Esophagus (tissue), 2 donors: ENCODE measurements around the gene BTLA. TPM values are rescaled to one million over a fixed set of nuclear protein-coding genes. Genes with fewer than 3 reads are reported as not detected.

Experiments
- H3K27ac ChIP-seq, 2 donors: one replicate each; pipeline ENCODE4 v1.5.1; 2013; ENCODE audit warnings: low read depth in 2 of 2, mild to moderate bottlenecking in 2 of 2, inconsistent platforms in 1 of 2, low read length in 1 of 2, moderate library complexity in 1 of 2
- H3K27me3 ChIP-seq, 2 donors: one replicate each; pipeline ENCODE4 v1.6.1; 2013; ENCODE audit warnings: low read length in 2 of 2, control low read depth in 1 of 2, mild to moderate bottlenecking in 1 of 2; ENCODE audit not compliant: insufficient read depth in 2 of 2, control insufficient read depth in 1 of 2
- H3K36me3 ChIP-seq, 2 donors: one replicate each; pipeline ENCODE4 v1.6.1; 2013; ENCODE audit warnings: low read length in 1 of 2; ENCODE audit not compliant: control insufficient read depth in 2 of 2, insufficient read depth in 2 of 2
- H3K4me1 ChIP-seq, 2 donors: one replicate each; pipeline ENCODE4 v1.6.1; 2013; ENCODE audit warnings: low read length in 1 of 2; ENCODE audit not compliant: control insufficient read depth in 2 of 2, insufficient read depth in 2 of 2
- H3K4me3 ChIP-seq, 2 donors: one replicate each; pipeline ENCODE4 v1.5.1; 2013; ENCODE audit warnings: low read length in 2 of 2, mild to moderate bottlenecking in 2 of 2, low read depth in 1 of 2, moderate library complexity in 1 of 2
- H3K9me3 ChIP-seq, 2 donors: one replicate each; pipeline ENCODE4 v1.6.1; 2013; ENCODE audit warnings: mild to moderate bottlenecking in 2 of 2, low read depth in 1 of 2, low read length in 1 of 2, moderate library complexity in 1 of 2; ENCODE audit not compliant: control insufficient read depth in 2 of 2, insufficient read depth in 1 of 2
- WGBS, 2 donors: extraction: QIAGEN DNeasy Blood & Tissue Kit; methylation state at CpG; one replicate each; pipeline ENCODE4 v1.1.7; 2013; 5-methylcytosine and 5-hydroxymethylcytosine counted together
- polyA plus RNA-seq, 2 donors: library from polyadenylated mRNA; stranded (reverse); fragments of 200-250 nt; gene quantifications; one replicate each; pipeline ENCODE4 v1.2.3, GENCODE V29; 2013
- donor health status: healthy with polysubstance abuse.
- donor health status: Bipolar disorder and iron deficiency.

Gene BTLA
- polyA plus RNA-seq, 2 donors: 0.07 to 0.22 TPM

- no peaks in the 10 kb centered on the region for H3K36me3 ChIP-seq
- H3K4me1 ChIP-seq: no peaks in the 10 kb centered on the region
- no peak overlapping the region for H3K4me3 ChIP-seq
- peaks cover 0 to under 1% of the 10 kb centered on the region in 2 donors for H3K27me3 ChIP-seq
- WGBS, 2 donors: 51 to 54% methylated on average over 1 of the region's 1 CpG
- H3K27ac ChIP-seq: no peak overlapping the region
- no peaks in the 10 kb centered on the region for H3K9me3 ChIP-seq
These were observed 39.5 kb downstream of the BTLA start for GRCh38 chr3:112459750-112460149.

- peaks cover 0 to 4% of the 10 kb centered on the region in 2 donors for H3K27me3 ChIP-seq
- no peak overlapping the region for H3K27ac ChIP-seq
- no peak overlapping the region for H3K4me3 ChIP-seq
These were observed 43.1 kb downstream of the BTLA start for GRCh38 chr3:112456147-112456546.

GRCh38 chr3:112448939-112449338 lies 50.3 kb downstream of the BTLA start:
- Histone ChIP-seq H3K4me1 (no peaks in the 10 kb centered on the region), H3K36me3 (no peaks in the 10 kb centered on the region), H3K9me3 (no peaks in the 10 kb centered on the region), H3K4me3 (no peak overlapping the region), H3K27me3 (no peaks in the 10 kb centered on the region), H3K27ac (no peak overlapping the region)
- 63 to 84% methylated on average over 1 of the region's 1 CpG for WGBS, 2 donors

More at GRCh38 chr3:112456147-112456546, 43.1 kb downstream of the BTLA start:
- Histone ChIP-seq H3K9me3 (no peaks in the 10 kb centered on the region), H3K36me3 (no peaks in the 10 kb centered on the region), H3K4me1 (no peaks in the 10 kb centered on the region)

- Histone ChIP-seq H3K36me3 (no peaks in the 10 kb centered on the region), H3K9me3 (no peaks in the 10 kb centered on the region), H3K27me3 (no peaks in the 10 kb centered on the region), H3K27ac (no peak overlapping the region), H3K4me1 (no peaks in the 10 kb centered on the region), H3K4me3 (no peak overlapping the region)
- 76 to 94% methylated on average over 1 of the region's 1 CpG for WGBS, 2 donors
These were observed 52.9 kb downstream of the BTLA start for GRCh38 chr3:112446343-112446742.

- Histone ChIP-seq H3K27ac (no peak overlapping the region), H3K4me1 (no peaks in the 10 kb centered on the region), H3K36me3 (no peaks in the 10 kb centered on the region), H3K4me3 (no peak overlapping the region), H3K27me3 (no peaks in the 10 kb centered on the region), H3K9me3 (no peaks in the 10 kb centered on the region)
- 70% methylated on average over 2 of the region's 2 CpGs for WGBS, 2 donors
These were observed 53.4 kb downstream of the BTLA start for GRCh38 chr3:112445839-112446238.

GRCh38 chr3:112437146-112438022 lies 61.9 kb downstream of the BTLA start:
- no peak overlapping the region for H3K4me3 ChIP-seq
- no peaks in the 10 kb centered on the region for H3K27me3 ChIP-seq
- no peaks in the 10 kb centered on the region for H3K4me1 ChIP-seq
- no peaks in the 10 kb centered on the region for H3K36me3 ChIP-seq
- WGBS, 2 donors: 88 to 89% methylated on average over 6 of the region's 6 CpGs
- no peak overlapping the region for H3K27ac ChIP-seq
- H3K9me3 ChIP-seq: no peaks in the 10 kb centered on the region

- 44 to 56% methylated on average over 3 of the region's 3 CpGs for WGBS, 2 donors
- H3K27ac ChIP-seq: no peak overlapping the region
- H3K4me1 ChIP-seq: no peaks in the 10 kb centered on the region
- H3K9me3 ChIP-seq: no peaks in the 10 kb centered on the region
- H3K27me3 ChIP-seq: no peaks in the 10 kb centered on the region
- H3K36me3 ChIP-seq: no peaks in the 10 kb centered on the region
- H3K4me3 ChIP-seq: no peak overlapping the region
These were observed 69.3 kb downstream of the BTLA start for GRCh38 chr3:112429960-112430359.

GRCh38 chr3:112427123-112427522 lies 72.1 kb downstream of the BTLA start:
- no peaks in the 10 kb centered on the region for H3K36me3 ChIP-seq
- no peak overlapping the region for H3K27ac ChIP-seq
- no peak overlapping the region for H3K4me3 ChIP-seq
- 88 to 90% methylated on average over 5 of the region's 5 CpGs for WGBS, 2 donors
- H3K27me3 ChIP-seq: no peaks in the 10 kb centered on the region
- H3K4me1 ChIP-seq: no peaks in the 10 kb centered on the region
- H3K9me3 ChIP-seq: no peaks in the 10 kb centered on the region

- no peak overlapping the region for H3K27ac ChIP-seq
- H3K36me3 ChIP-seq: no peaks in the 10 kb centered on the region
- H3K4me1 ChIP-seq: no peaks in the 10 kb centered on the region
- no peak overlapping the region for H3K4me3 ChIP-seq
- H3K9me3 ChIP-seq: no peaks in the 10 kb centered on the region
- H3K27me3 ChIP-seq: no peaks in the 10 kb centered on the region
- 88 to 96% methylated on average over 2 of the region's 2 CpGs for WGBS, 2 donors
These were observed 73.2 kb downstream of the BTLA start for GRCh38 chr3:112425858-112426750.
